Body of pancreas (tissue), 4 donors: ENCODE results near the gene PPFIA2.

ENCODE experiments used
- CTCF ChIP-seq, 7 experiments: fragments of 450-650 bp in 4 of 7; fragments of 200-600 bp in 3 of 7; sonication (generic) in 3 of 7; IDR thresholded peaks; one replicate each; pipeline ENCODE4 v1.5.1; 2016 to 2019; ENCODE audit warnings: antibody characterized with exemption in 7 of 7
- POLR2A ChIP-seq, 3 donors: fragments of 450-650 bp; IDR thresholded peaks; one replicate each; pipeline ENCODE4 v1.6.1; 2016; ENCODE audit warnings: antibody characterized with exemption in 3 of 3, mild to moderate bottlenecking in 2 of 3

GRCh38 chr12:81626406-81626805 lies 132.7 kb downstream of the PPFIA2 start:
- TF ChIP-seq CTCF (IDR thresholded peaks at IDR 0.05) (no peak), POLR2A (IDR thresholded peaks at IDR 0.05) (no peak)
